Fibroblast of the aortic adventitia (primary cell): Measurements from ENCODE around the gene COL23A1. TPM values are rescaled to one million over a fixed set of nuclear protein-coding genes. Genes with fewer than 3 reads are reported as not detected.

Experiments used
- DNase-seq: peaks from one replicate; pipeline ENCODE4 v3.0.0-alpha.2; 2010; ENCODE audit warnings: low read depth
- H3K4me3 ChIP-seq: 2 replicates; pipeline ENCODE4 v1.5.1; 2011; ENCODE audit warnings: low read depth, mild to moderate bottlenecking, control low read depth, low read length, moderate library complexity
- CTCF ChIP-seq: IDR thresholded peaks from 2 replicates; pipeline ENCODE4 v1.5.1; 2011; ENCODE audit warnings: mild to moderate bottlenecking, low read length, control low read depth, inconsistent platforms; ENCODE audit not compliant: insufficient read depth
- total RNA-seq: library from RNA; depleted of rRNA; stranded (reverse); fragments of >200 nt; gene quantifications from 2 replicates; pipeline ENCODE4 v1.2.3, GENCODE V29; 2012; ENCODE audit warnings: low replicate concordance

COL23A1 gene
- total RNA-seq, 1 donor, result not detected

DNA sequence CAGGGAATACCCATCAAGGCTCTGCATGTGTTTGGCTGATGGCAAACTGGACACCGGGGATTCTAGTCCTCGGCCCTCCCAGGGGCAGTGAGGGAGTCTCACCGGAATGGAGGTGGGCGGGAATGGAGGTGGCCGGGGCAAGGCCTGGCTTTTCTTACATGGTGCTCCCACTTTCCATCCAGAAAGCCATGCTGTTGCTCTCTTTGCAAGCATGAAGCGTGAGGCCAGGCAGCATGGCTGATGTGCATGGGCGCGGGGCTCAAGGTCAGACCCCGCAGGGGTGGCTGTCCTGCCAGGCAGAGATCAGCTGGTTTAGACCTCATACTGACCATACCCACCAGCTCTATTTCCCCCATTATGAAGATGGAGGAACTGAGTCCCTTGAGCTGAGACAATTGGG is 249.6 kb downstream of the COL23A1 start:
- H3K4me3 ChIP-seq, result no peak overlapping the region
- no peak for TF ChIP-seq CTCF
- no peak for DNase-seq

GRCh38 chr5:178340187-178340586 is 250.0 kb downstream of the COL23A1 start:
- no peak for DNase-seq
- no peak overlapping the region for H3K4me3 ChIP-seq
- TF ChIP-seq CTCF, result no peak

GRCh38 chr5:178339272-178339671 is 250.9 kb downstream of the COL23A1 start:
- no peak for DNase-seq
- no peak overlapping the region for H3K4me3 ChIP-seq
- TF ChIP-seq CTCF, result no peak

DNA sequence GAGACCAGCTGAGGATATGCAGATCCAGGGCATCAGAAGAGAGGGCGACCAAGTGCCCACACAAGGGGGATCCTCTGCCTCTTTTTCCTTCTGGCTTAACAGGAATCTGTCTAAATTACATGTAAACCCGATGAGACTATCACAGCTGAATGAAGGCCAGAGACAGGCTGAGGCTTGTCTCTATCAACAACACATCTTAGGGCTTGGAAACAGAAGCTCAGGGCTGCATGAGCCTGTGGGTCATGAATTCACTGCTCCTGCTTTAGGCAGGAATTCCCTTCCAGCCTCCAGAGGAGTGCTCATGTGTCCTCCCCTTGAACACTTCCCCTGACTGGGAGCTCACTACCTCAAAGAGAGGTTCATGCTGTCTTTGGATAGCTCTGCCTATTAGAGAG is 251.4 kb downstream of the COL23A1 start:
- TF ChIP-seq CTCF, result no peak
- no peak overlapping the region for H3K4me3 ChIP-seq
- no peak for DNase-seq

DNA sequence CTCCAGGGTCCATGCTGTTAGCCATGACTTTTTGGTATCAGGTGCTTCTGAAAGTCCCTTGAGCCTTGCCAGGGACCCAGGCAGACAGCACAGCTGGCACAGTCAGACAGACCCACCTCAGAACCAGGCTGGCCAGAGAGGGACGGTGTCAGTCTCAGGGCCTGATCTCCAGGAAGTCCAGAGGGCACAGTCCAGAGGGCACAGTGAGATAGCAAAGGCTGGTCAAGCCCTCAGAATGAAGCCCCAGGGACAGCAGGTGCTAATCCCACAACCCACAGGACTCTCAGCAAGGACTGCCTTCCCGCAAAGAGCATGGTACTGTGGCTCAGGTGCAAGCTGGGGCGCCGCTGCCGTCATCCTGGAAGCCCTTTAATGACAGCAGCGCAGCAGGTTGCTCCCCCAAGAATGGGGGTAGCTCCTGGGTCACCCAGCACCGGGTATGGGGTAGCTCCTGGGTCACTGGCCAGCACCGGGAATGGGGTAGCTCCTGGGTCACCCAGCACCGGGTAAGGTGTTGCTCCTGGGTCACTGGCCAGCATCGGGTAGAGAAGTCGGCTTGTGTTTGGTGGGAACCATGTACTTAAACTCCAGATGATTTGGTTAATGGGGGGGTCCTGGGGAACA is 252.0 kb downstream of the COL23A1 start:
- DNase-seq, result no peak
- H3K4me3 ChIP-seq, result no peak overlapping the region
- TF ChIP-seq CTCF, result no peak

DNA sequence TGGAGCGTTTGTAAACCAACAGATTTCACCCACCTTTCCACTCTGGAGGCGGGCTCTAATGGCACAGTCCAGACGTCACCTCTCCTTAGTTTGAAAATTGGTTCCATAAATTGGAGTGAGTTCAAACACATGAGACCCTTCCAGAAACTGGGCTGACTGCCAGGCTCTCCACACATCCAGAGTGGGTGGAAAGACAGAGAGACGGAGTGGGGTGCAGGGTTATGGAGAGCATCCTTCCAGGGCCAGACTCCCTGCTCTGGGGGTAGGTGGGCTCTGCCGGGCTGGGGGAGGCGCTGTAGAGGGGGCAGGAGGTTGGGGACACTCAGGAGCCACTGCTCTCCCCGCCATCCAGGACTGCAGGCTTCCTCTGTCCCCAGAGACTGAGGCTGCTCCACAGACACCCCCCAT is 252.9 kb downstream of the COL23A1 start:
- DNase-seq, result no peak
- TF ChIP-seq CTCF, result no peak
- no peak overlapping the region for H3K4me3 ChIP-seq

DNA sequence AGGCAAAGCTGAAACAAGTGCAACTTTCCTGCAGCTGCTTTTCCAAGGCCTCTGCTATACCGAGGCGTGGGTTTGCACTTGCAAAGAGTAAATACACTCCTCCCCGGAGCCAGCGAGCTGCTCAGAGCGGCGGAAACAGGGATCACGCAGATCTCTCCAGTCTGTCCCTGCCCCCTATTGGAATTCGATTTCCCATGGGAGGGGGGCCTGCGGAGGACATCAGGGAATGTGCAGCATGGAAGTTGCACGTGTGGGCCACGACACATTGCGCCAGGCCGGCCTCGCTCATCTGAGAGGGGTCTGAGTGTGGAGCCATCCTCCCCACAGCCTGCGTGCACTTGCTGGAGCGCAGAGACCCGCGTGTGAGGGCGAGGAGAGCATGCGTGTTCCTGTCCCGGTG is 253.3 kb downstream of the COL23A1 start:
- TF ChIP-seq CTCF, result no peak
- no peak overlapping the region for H3K4me3 ChIP-seq
- no peak for DNase-seq
